ENCODE data around the gene EPS8L2.
A peak's percentile ranks its signal among the peaks of the same experiment; 100 is the strongest.

EPS8L2 gene

GRCh38 chr11:776561-777287 lies 70.7 kb downstream of the EPS8L2 start:
- peaks cover 4% of the 10 kb centered on the region for H3K36me3 ChIP-seq
- H3K4me1 ChIP-seq (ENCODE audit: control insufficient read depth in 1 of 2, insufficient read depth in 1 of 2, low read depth in 1 of 2, low read length in 1 of 2) = peaks cover 20 to 21% of the 10 kb centered on the region in 2 experiments
- H3K4me3 ChIP-seq (ENCODE audit: low read depth in 1 of 2, low read length in 1 of 2) = peak overlapping the region; percentile 68 to 95
- no peak for TF ChIP-seq CTCF (IDR thresholded peaks at IDR 0.05)
- H3K27me3 ChIP-seq = no peaks in the 10 kb centered on the region
- peak overlapping the region; percentile 75 for H3K27ac ChIP-seq
- no peaks in the 10 kb centered on the region for H3K9me3 ChIP-seq

Data from neutrophil (primary cell).